HEK293 (cell line): ENCODE data around the gene ZNF419.
"Not testable (repeated sequence)": the region's sequence is repeated elsewhere in the genome, so short reads cannot be mapped to it uniquely, and the experiment has no call there.

Experiments used
- CTCF ChIA-PET: fragments of 350-600 bp; formaldehyde crosslinking; extraction: SDS; loops from one replicate; lab custom pipeline; 2021; ENCODE audit warnings: antibody characterized with exemption; lab: Yijun Ruan, JAX
- POLR2A ChIA-PET: fragments of 300-600 bp; formaldehyde crosslinking; extraction: SDS; loops from one replicate; lab custom pipeline; 2020; ENCODE audit warnings: antibody characterized with exemption, inconsistent platforms; lab: Yijun Ruan, JAX
- H3K27ac ChIP-seq: fragments of 200-500 bp; sonication (Bioruptor generic); 2 replicates; pipeline ENCODE4 v1.5.1; 2014; ENCODE audit warnings: low read depth, low read length, control low read depth, inconsistent platforms; ENCODE audit errors: extremely low read depth
- H3K36me3 ChIP-seq, 2 experiments: fragments of 200-500 bp in 1 of 2; sonication (Bioruptor generic) in 1 of 2; 1 replicate in 1 of 2; 2 replicates in 1 of 2; pipeline ENCODE4 v1.5.1; 2014 to 2017; ENCODE audit warnings: inconsistent platforms in 2 of 2, low read length in 2 of 2; ENCODE audit not compliant: control insufficient read depth in 2 of 2, insufficient read depth in 1 of 2
- H3K4me1 ChIP-seq: fragments of 200-500 bp; sonication (Bioruptor generic); 2 replicates; pipeline ENCODE4 v1.5.1; 2014; ENCODE audit warnings: mild to moderate bottlenecking, low read length, inconsistent platforms; ENCODE audit not compliant: control insufficient read depth, insufficient read depth
- H3K4me3 ChIP-seq: 2 replicates; pipeline ENCODE4 v1.5.1; 2011; ENCODE audit warnings: low read depth, mild to moderate bottlenecking, control low read depth, low read length, moderate library complexity
- H3K9me3 ChIP-seq: fragments of 200-500 bp; sonication (Bioruptor generic); 2 replicates; pipeline ENCODE4 v1.5.1; 2014; ENCODE audit warnings: low read depth, low read length, inconsistent platforms; ENCODE audit not compliant: control insufficient read depth, insufficient read depth
- HOXC10 ChIP-seq: sonication (generic); formaldehyde crosslinking; IDR thresholded peaks from 2 replicates; pipeline ENCODE4 v1.8.1; 2023; ENCODE audit warnings: mild to moderate bottlenecking, missing genetic modification reagents
- KLF8 ChIP-seq: fragments of 450-650 bp; formaldehyde crosslinking; IDR thresholded peaks from 2 replicates; pipeline ENCODE4 v1.5.1; 2016; ENCODE audit warnings: missing biosample characterization, missing genetic modification characterization
- PBX3 ChIP-seq: sonication (generic); formaldehyde crosslinking; IDR thresholded peaks from 2 replicates; pipeline ENCODE4 v1.8.1; 2022; ENCODE audit warnings: mild to moderate bottlenecking, moderate library complexity, missing genetic modification reagents
- SP2 ChIP-seq: fragments of 450-650 bp; formaldehyde crosslinking; IDR thresholded peaks from 2 replicates; pipeline ENCODE4 v1.5.1; 2016; ENCODE audit warnings: missing biosample characterization, missing genetic modification characterization
- SP3 ChIP-seq: fragments of 450-650 bp; formaldehyde crosslinking; IDR thresholded peaks from 2 replicates; pipeline ENCODE4 v1.5.1; 2016; ENCODE audit warnings: missing biosample characterization, missing genetic modification characterization
- YY1 ChIP-seq: fragments of 450-650 bp; formaldehyde crosslinking; IDR thresholded peaks from 2 replicates; pipeline ENCODE4 v1.5.1; 2018; ENCODE audit warnings: missing biosample characterization, missing genetic modification characterization
- ZBTB11 ChIP-seq: fragments of 450-650 bp; formaldehyde crosslinking; conservative IDR thresholded peaks from 2 replicates; pipeline ENCODE4 v1.5.1; 2016; ENCODE audit warnings: low read depth, missing biosample characterization, missing genetic modification characterization
- ZBTB20 ChIP-seq: fragments of 450-650 bp; formaldehyde crosslinking; IDR thresholded peaks from 2 replicates; pipeline ENCODE4 v1.5.1; 2016; ENCODE audit warnings: missing biosample characterization, missing genetic modification characterization
- ZBTB26 ChIP-seq: fragments of 450-650 bp; formaldehyde crosslinking; optimal IDR thresholded peaks from 2 replicates; pipeline ENCODE3; 2016; ENCODE audit warnings: missing biosample characterization, mild to moderate bottlenecking, missing genetic modification characterization
- ZBTB6 ChIP-seq: fragments of 450-650 bp; formaldehyde crosslinking; IDR thresholded peaks from 2 replicates; pipeline ENCODE4 v1.5.1; 2017; ENCODE audit warnings: missing biosample characterization, missing genetic modification characterization
- ZEB2 ChIP-seq: fragments of 450-650 bp; formaldehyde crosslinking; IDR thresholded peaks from 2 replicates; pipeline ENCODE4 v1.5.1; 2016; ENCODE audit warnings: missing biosample characterization, missing genetic modification characterization
- ZNF280D ChIP-seq: fragments of 450-650 bp; formaldehyde crosslinking; IDR thresholded peaks from 2 replicates; pipeline ENCODE4 v1.5.1; 2016; ENCODE audit warnings: missing biosample characterization, missing genetic modification characterization
- ZNF335 ChIP-seq: fragments of 450-650 bp; formaldehyde crosslinking; conservative IDR thresholded peaks from 2 replicates; pipeline ENCODE4 v1.5.1; 2016; ENCODE audit warnings: missing biosample characterization, missing genetic modification characterization
- ZNF513 ChIP-seq: fragments of 450-650 bp; IDR thresholded peaks from 2 replicates; pipeline ENCODE4 v1.5.1; 2018; ENCODE audit warnings: missing biosample characterization, missing genetic modification characterization
- ZNF518A ChIP-seq: fragments of 450-650 bp; formaldehyde crosslinking; conservative IDR thresholded peaks from 2 replicates; pipeline ENCODE4 v1.5.1; 2016; ENCODE audit warnings: low read depth, missing biosample characterization, missing genetic modification characterization
- ZNF660 ChIP-seq: fragments of 450-650 bp; IDR thresholded peaks from 2 replicates; pipeline ENCODE4 v1.5.1; 2018; ENCODE audit warnings: missing biosample characterization, mild to moderate bottlenecking, missing genetic modification characterization
- ZNF76 ChIP-seq: fragments of 450-650 bp; formaldehyde crosslinking; IDR thresholded peaks from 2 replicates; pipeline ENCODE4; 2016; ENCODE audit warnings: low read depth, missing biosample characterization, missing genetic modification characterization, borderline replicate concordance
- ZXDB ChIP-seq: fragments of 450-650 bp; formaldehyde crosslinking; IDR thresholded peaks from 2 replicates; pipeline ENCODE4 v1.5.1; 2016; ENCODE audit warnings: missing biosample characterization, missing genetic modification characterization

The ZNF419 gene

GRCh38 chr19:57487477-57488298 lies at the start of gene ZNF419:
ZNF419 (plus strand) TSS chr19:57487750; CDS start chr19:57487951, 201 bp downstream.
- peak within 1 kb of the TSS; percentile 66; the same call in 1 of the 2 replicates for H3K27ac ChIP-seq
- H3K4me3 ChIP-seq: peak within 1 kb of the TSS; percentile 94
- ChIA-PET POLR2A (interaction anchor here (0.6 to 1.1 kb wide), 7 partner anchors 10 to 247 kb away, joined by 3 to 8 read pairs (median 3); partner anchors contain the start of genes ZNF549, ZNF749, ZNF772 and ZNF773), CTCF (interaction anchor here (1.1 to 2.2 kb wide), 2 partner anchors 10 to 22 kb away, joined by 3 to 10 read pairs; partner anchors contain the start of gene ZNF772)
- H3K9me3 ChIP-seq, H3K4me1 ChIP-seq: not testable (repeated sequence)
- H3K36me3 ChIP-seq: peaks cover 20 to 31% of the 10 kb centered on the region in 2 experiments
- TF ChIP-seq PBX3 (CRISPR knock-in tag) (peak; percentile 90; the same call in 1 of the 2 replicates), ZNF76 (tag by site-specific recombination) (peak; percentile 88; the same call in 1 of the 2 replicates), ZXDB (0 out of 2 replicates have a peak, but pooled peaks have one; percentile 49), ZEB2 (peak; percentile 66; the same call in 1 of the 2 replicates), SP3 (peak; percentile 83), ZNF518A (tag by site-specific recombination) (peak; percentile 90), ZNF513 (tag by site-specific recombination) (peak; percentile 52; the same call in 1 of the 2 replicates), ZNF280D (tag by site-specific recombination) (0 out of 2 replicates have a peak, but pooled peaks have one; percentile 43), ZBTB6 (peak; percentile 100), KLF8 (tag by site-specific recombination) (peak; percentile 17; the same call in 1 of the 2 replicates), SP2 (tag by site-specific recombination) (peak; percentile 87), ZNF335 (tag by site-specific recombination) (peak; percentile 90), ZBTB20 (tag by site-specific recombination) (peak; percentile 42; the same call in 1 of the 2 replicates), HOXC10 (CRISPR knock-in tag) (peak; percentile 56; the same call in 1 of the 2 replicates), ZBTB26 (tag by site-specific recombination) (peak; percentile 57), YY1 (tag by site-specific recombination) (0 out of 2 replicates have a peak, but pooled peaks have one; percentile 24), ZNF660 (peak; percentile 63; the same call in 1 of the 2 replicates), ZBTB11 (tag by site-specific recombination) (peak; percentile 61)
